ENCODE results near the gene TMEM218.
"Not testable (repeated sequence)": the region's sequence is repeated elsewhere in the genome, so short reads cannot be mapped to it uniquely, and the experiment has no call there.

Gene TMEM218

DNA sequence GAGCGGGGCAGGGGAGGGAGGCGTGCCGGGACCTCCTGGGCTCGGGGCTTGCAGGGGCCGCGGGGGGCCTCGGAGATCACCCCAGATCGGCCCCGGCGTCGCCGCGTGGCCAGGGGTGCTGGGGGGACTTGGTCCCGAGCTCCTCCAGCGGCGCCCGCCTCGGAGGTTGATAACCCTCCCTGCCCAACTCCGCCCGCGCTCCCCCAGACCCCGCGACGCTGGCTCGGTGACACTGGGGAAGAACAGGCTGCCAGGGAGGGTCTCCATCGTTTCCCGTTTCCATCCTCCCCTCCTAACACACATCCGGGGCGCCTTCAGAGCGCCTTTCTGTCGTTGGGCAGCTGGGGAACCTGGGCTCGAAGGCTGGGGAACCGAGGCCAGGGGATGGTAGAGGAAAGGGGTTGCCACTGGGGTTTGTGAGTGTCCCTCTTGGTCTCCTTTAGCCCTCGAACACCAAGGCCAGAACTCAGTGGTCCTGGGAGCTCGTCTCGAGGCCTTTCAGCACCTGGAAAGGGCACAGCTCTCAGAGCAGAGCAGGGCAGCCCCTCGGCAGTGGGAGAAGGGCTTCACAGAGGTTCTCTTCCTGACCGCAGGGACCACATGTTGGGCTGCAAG is 47.9 kb downstream of the TMEM218 start:
- Histone ChIP-seq H3K36me3 (ENCODE audit: control insufficient read depth, insufficient read depth, low read length) (no peaks in the 10 kb centered on the region), H3K27me3 (ENCODE audit: control insufficient read depth, insufficient read depth, low read length) (peaks cover 58% of the 10 kb centered on the region), H3K4me1 (ENCODE audit: control insufficient read depth, insufficient read depth, low read length) (0 out of 2 replicates have a peak, but pooled peaks cover 2% of the 10 kb centered on the region), H3K9me3 (ENCODE audit: control insufficient read depth, insufficient read depth, low read length) (no peaks in the 10 kb centered on the region), H3K9ac (ENCODE audit: low read depth, low read length) (no peak overlapping the region), H3K27ac (ENCODE audit: low read depth, low read length) (no peak overlapping the region), H3K4me3 (ENCODE audit: low read depth, low read length) (peak overlapping the region; percentile 84)

GRCh38 chr11:125062931-125063428 is 48.4 kb downstream of the TMEM218 start, which contains the start of gene SLC37A2:
SLC37A2 (plus strand) TSS chr11:125063305; CDS start chr11:125063368, 63 bp downstream.
- Histone ChIP-seq H3K4me1 (ENCODE audit: control insufficient read depth, insufficient read depth, low read length) (0 out of 2 replicates have a peak, but pooled peaks cover 2% of the 10 kb centered on the region), H3K4me3 (ENCODE audit: low read depth, low read length) (peak within 1 kb of the TSS; percentile 84), H3K36me3 (ENCODE audit: control insufficient read depth, insufficient read depth, low read length) (no peaks in the 10 kb centered on the region), H3K27ac (ENCODE audit: low read depth, low read length) (no peak within 1 kb of the TSS), H3K9me3 (ENCODE audit: control insufficient read depth, insufficient read depth, low read length) (no peaks in the 10 kb centered on the region), H3K27me3 (ENCODE audit: control insufficient read depth, insufficient read depth, low read length) (peaks cover 58% of the 10 kb centered on the region), H3K9ac (ENCODE audit: low read depth, low read length) (no peak within 1 kb of the TSS)

DNA sequence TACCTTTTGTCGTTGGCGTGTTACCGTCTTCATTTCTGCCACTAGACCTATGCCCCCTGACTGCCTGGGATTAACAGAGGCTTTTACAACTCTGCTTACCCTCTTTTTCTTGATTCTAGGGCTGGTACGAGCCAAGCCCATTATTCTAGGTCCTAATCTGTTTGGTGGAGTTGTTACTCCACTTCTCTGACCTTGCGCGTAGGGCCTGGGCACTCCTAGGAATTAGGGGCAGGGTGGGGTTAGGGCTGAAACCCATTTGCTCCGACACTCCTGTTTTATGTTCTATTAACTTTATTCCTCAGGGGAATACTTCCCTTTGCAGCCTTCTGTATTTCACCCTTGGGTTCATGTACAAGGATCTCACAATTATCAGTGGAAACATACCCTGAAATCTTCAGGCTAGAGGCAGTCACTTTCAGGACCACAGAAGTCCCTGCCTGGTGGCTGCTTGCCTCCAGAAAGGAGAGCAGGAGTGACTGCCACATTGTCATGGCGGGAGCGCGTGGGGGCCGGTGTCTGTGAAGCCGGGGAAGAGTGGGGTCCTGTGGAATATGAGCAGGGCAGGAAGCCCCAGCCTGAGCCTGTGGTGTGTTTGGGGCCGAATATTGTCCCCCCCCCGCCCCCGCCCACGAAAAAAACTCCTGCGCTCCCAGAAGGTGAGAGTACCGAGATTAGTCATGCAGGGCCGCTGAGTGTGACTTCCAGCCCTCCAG is 49.1 kb downstream of the TMEM218 start:
- no peak overlapping the region for H3K9ac ChIP-seq (ENCODE audit: low read depth, low read length)
- no peaks in the 10 kb centered on the region for H3K9me3 ChIP-seq (ENCODE audit: control insufficient read depth, insufficient read depth, low read length)
- peak overlapping the region; percentile 84 for H3K4me3 ChIP-seq (ENCODE audit: low read depth, low read length)
- no peak overlapping the region for H3K27ac ChIP-seq (ENCODE audit: low read depth, low read length)
- H3K36me3 ChIP-seq (ENCODE audit: control insufficient read depth, insufficient read depth, low read length) = no peaks in the 10 kb centered on the region
- H3K4me1 ChIP-seq (ENCODE audit: control insufficient read depth, insufficient read depth, low read length) = 0 out of 2 replicates have a peak, but pooled peaks cover 2% of the 10 kb centered on the region
- H3K27me3 ChIP-seq (ENCODE audit: control insufficient read depth, insufficient read depth, low read length) = peaks cover 58% of the 10 kb centered on the region

- Histone ChIP-seq H3K9me3 (ENCODE audit: control insufficient read depth, insufficient read depth, low read length) (no peaks in the 10 kb centered on the region), H3K4me1 (ENCODE audit: control insufficient read depth, insufficient read depth, low read length) (0 out of 2 replicates have a peak, but pooled peaks cover 2% of the 10 kb centered on the region), H3K27me3 (ENCODE audit: control insufficient read depth, insufficient read depth, low read length) (peaks cover 58% of the 10 kb centered on the region), H3K4me3 (ENCODE audit: low read depth, low read length) (no peak overlapping the region), H3K9ac (ENCODE audit: low read depth, low read length) (no peak overlapping the region), H3K36me3 (ENCODE audit: control insufficient read depth, insufficient read depth, low read length) (no peaks in the 10 kb centered on the region), H3K27ac (ENCODE audit: low read depth, low read length) (no peak overlapping the region)
These were observed 50.1 kb downstream of the TMEM218 start for GRCh38 chr11:125061281-125061680.

- Histone ChIP-seq H3K27ac (ENCODE audit: low read depth, low read length) (no peak overlapping the region), H3K27me3 (ENCODE audit: control insufficient read depth, insufficient read depth, low read length) (peaks cover 26% of the 10 kb centered on the region), H3K9me3 (ENCODE audit: control insufficient read depth, insufficient read depth, low read length) (no peaks in the 10 kb centered on the region), H3K36me3 (ENCODE audit: control insufficient read depth, insufficient read depth, low read length) (no peaks in the 10 kb centered on the region), H3K4me3 (ENCODE audit: low read depth, low read length) (no peak overlapping the region), H3K4me1 (ENCODE audit: control insufficient read depth, insufficient read depth, low read length) (0 out of 2 replicates have a peak, but pooled peaks cover 2% of the 10 kb centered on the region), H3K9ac (ENCODE audit: low read depth, low read length) (no peak overlapping the region)
These were observed 53.8 kb downstream of the TMEM218 start for GRCh38 chr11:125057693-125058016.

DNA sequence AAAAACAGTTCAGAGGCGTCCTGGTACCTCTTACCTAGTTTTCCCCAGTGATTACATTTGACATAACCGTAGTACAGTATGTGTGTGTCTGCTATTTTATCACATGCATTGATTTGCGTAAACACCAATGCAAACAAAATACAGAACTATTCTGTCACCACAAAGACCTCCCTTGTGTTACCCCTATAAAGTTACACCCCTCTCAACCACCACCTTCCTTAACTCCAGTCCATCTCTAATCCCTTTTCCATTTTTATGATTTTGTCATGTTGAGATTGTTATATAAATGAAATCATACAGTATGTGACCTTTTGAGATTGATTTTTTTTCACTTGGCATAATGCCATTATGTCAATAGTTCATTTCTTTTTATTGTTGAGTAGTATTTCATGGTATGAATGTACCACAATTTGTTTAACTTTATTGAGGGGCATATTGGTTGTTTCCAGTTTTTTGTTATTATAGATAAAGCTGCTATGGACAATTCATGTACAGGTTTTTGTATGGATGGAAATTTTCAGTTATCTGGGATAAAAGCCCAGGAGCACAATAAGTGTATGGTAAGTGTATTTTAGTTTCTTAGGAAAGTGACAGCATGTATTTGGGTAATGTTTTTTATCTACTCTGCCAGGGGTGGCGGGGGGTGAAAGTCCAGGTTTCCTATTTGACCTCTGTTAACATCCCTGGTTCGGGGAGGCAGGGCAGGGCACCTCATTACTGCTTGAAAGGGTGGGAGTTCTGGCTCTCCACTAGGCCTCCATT is 54.3 kb downstream of the TMEM218 start:
- H3K9ac ChIP-seq (ENCODE audit: low read depth, low read length) = no peak overlapping the region
- no peak overlapping the region for H3K4me3 ChIP-seq (ENCODE audit: low read depth, low read length)
- no peak overlapping the region for H3K27ac ChIP-seq (ENCODE audit: low read depth, low read length)
- H3K9me3 ChIP-seq (ENCODE audit: control insufficient read depth, insufficient read depth, low read length) = no peaks in the 10 kb centered on the region
- H3K36me3 ChIP-seq (ENCODE audit: control insufficient read depth, insufficient read depth, low read length) = no peaks in the 10 kb centered on the region
- no peaks in the 10 kb centered on the region for H3K4me1 ChIP-seq (ENCODE audit: control insufficient read depth, insufficient read depth, low read length)
- H3K27me3 ChIP-seq (ENCODE audit: control insufficient read depth, insufficient read depth, low read length) = peaks cover 20% of the 10 kb centered on the region

DNA sequence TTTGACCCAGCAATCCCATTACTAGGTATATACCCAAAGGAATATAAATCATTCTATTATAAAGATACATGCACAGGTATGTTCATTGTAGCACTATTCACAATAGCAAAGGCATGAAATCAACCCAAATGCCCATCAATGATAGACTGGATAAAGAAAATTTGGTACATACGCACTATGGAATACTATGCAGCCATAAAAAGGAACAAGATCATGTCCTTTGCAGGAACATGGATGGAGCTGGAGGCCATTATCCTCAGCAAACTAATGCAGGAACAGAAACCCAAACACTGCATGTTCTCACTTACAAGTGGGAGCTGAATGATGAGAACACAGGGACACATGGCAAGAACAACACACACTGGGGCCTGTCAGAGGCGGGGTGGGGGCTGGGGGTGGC is 55.3 kb downstream of the TMEM218 start:
- H3K27me3 ChIP-seq (ENCODE audit: control insufficient read depth, insufficient read depth, low read length) = peaks cover 10% of the 10 kb centered on the region
- H3K27ac ChIP-seq (ENCODE audit: low read depth, low read length); H3K36me3 ChIP-seq (ENCODE audit: control insufficient read depth, insufficient read depth, low read length); H3K4me1 ChIP-seq (ENCODE audit: control insufficient read depth, insufficient read depth, low read length); H3K9ac ChIP-seq (ENCODE audit: low read depth, low read length); H3K9me3 ChIP-seq (ENCODE audit: control insufficient read depth, insufficient read depth, low read length); H3K4me3 ChIP-seq (ENCODE audit: low read depth, low read length): not testable (repeated sequence)

DNA sequence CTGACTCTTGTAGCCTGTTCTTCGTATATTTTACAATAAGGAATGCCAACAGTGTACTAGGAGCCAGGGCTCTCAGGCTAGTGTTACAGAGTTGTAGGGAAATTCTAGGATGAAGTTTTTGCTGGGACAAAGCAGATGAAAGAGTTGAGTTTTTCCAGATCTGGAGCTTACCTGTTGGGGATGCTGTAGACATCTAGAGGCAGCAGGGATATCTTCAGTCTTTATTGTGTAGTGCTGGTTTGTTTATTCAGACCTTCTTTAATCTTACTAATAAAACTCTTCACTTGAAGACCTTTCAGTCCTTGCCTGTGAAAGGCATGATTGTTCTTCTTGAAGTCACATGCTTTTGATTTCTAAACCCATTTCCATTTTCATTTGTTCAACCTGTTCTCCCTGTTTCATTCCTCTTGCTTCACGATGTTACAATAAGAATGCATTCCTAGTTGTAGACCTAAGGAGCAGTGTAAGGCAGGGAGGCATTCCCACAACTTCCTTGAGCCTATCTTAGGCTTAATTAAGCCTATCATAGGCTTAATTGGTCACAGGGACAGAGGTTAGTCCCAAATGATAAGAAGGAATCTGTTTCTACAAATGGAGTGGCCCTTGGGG is 56.2 kb downstream of the TMEM218 start:
- H3K27me3 ChIP-seq (ENCODE audit: control insufficient read depth, insufficient read depth, low read length) = peaks cover 1% of the 10 kb centered on the region; the same call in 1 of the 2 replicates
- H3K36me3 ChIP-seq (ENCODE audit: control insufficient read depth, insufficient read depth, low read length) = no peaks in the 10 kb centered on the region
- H3K9me3 ChIP-seq (ENCODE audit: control insufficient read depth, insufficient read depth, low read length) = no peaks in the 10 kb centered on the region
- H3K9ac ChIP-seq (ENCODE audit: low read depth, low read length) = no peak overlapping the region
- no peaks in the 10 kb centered on the region for H3K4me1 ChIP-seq (ENCODE audit: control insufficient read depth, insufficient read depth, low read length)
- no peak overlapping the region for H3K27ac ChIP-seq (ENCODE audit: low read depth, low read length)
- no peak overlapping the region for H3K4me3 ChIP-seq (ENCODE audit: low read depth, low read length)

DNA sequence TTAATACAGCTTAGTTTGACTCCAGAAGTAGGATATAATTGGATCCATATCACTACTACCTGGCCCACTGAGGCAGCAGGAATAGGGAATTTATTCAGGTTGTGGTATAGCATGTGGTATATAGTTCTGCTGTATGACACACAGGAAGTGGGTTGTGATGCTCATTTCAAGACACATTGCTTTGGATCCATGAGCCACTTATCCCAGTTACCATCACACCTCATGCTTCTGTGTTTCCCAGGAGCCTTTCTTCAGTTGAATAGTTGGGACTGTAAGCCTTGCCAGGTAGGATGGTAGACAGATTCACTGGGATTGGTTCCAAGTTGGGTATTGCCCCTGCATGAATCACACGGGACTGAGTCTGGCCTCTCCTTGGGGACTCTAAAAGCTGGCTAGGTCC is 58.3 kb downstream of the TMEM218 start:
- Histone ChIP-seq H3K4me3 (ENCODE audit: low read depth, low read length) (no peak overlapping the region), H3K9ac (ENCODE audit: low read depth, low read length) (no peak overlapping the region), H3K36me3 (ENCODE audit: control insufficient read depth, insufficient read depth, low read length) (no peaks in the 10 kb centered on the region), H3K9me3 (ENCODE audit: control insufficient read depth, insufficient read depth, low read length) (no peaks in the 10 kb centered on the region), H3K27ac (ENCODE audit: low read depth, low read length) (no peak overlapping the region), H3K4me1 (ENCODE audit: control insufficient read depth, insufficient read depth, low read length) (no peaks in the 10 kb centered on the region), H3K27me3 (ENCODE audit: control insufficient read depth, insufficient read depth, low read length) (no peaks in the 10 kb centered on the region)

DNA sequence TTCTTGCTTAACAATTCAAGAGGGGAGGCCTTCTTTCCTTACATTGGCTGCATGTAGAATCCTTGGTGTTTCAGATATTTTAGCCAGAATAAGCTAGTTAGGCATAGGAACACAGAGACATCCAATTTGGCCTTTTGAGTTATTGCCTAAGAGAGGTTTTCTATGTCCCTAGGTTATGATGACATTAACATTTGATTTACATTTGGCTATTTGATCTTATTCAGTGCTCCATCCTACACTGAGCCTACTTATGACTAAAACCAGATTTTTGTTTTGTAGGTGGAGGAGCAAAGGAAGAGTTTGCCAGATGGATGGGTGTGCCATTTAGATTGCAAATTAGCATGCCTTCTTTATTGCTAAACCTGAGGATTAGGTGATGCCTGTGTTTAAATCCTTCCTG is 59.4 kb downstream of the TMEM218 start:
- H3K36me3 ChIP-seq (ENCODE audit: control insufficient read depth, insufficient read depth, low read length) = no peaks in the 10 kb centered on the region
- no peak overlapping the region for H3K9ac ChIP-seq (ENCODE audit: low read depth, low read length)
- H3K27me3 ChIP-seq (ENCODE audit: control insufficient read depth, insufficient read depth, low read length) = no peaks in the 10 kb centered on the region
- H3K27ac ChIP-seq (ENCODE audit: low read depth, low read length) = no peak overlapping the region
- H3K4me3 ChIP-seq (ENCODE audit: low read depth, low read length) = no peak overlapping the region
- no peaks in the 10 kb centered on the region for H3K9me3 ChIP-seq (ENCODE audit: control insufficient read depth, insufficient read depth, low read length)
- no peaks in the 10 kb centered on the region for H3K4me1 ChIP-seq (ENCODE audit: control insufficient read depth, insufficient read depth, low read length)

All from HUES48 (cell line).